ENCODE measurements around the gene VCAN.

- no peak for TF ChIP-seq POLR2AphosphoS5 (IDR thresholded peaks at IDR 0.05)
- TF ChIP-seq CTCF (IDR thresholded peaks at IDR 0.05), result no peak
- TF ChIP-seq POLR2A (IDR thresholded peaks at IDR 0.05), result no peak
Observed at GRCh38 chr5:83628360-83628759, 156.8 kb downstream of the VCAN start.
